Thyroid gland (tissue), 4 donors: ENCODE measurements around the gene NTRK2. TPM values are rescaled to one million over a fixed set of nuclear protein-coding genes. Genes with fewer than 3 reads are reported as not detected.

Source experiments
- DNase-seq, 2 donors: peaks; one replicate each; pipeline ENCODE4 v3.0.0-alpha.2; 2019
- H3K27ac ChIP-seq, 3 donors: fragments of 200-600 bp; sonication (generic); 1 replicate in 2 of 3; 2 replicates in 1 of 3; pipeline ENCODE4 v1.5.1; 2016 to 2019; ENCODE audit warnings: mild to moderate bottlenecking in 1 of 3, moderate library complexity in 1 of 3
- H3K27me3 ChIP-seq: fragments of 200-600 bp; sonication (generic); one replicate; pipeline ENCODE4 v1.5.1; 2019
- H3K36me3 ChIP-seq, 2 donors: fragments of 200-600 bp; sonication (generic); one replicate each; pipeline ENCODE4 v1.5.1; 2016 to 2019
- H3K4me1 ChIP-seq, 2 donors: fragments of 200-600 bp; sonication (generic); one replicate each; pipeline ENCODE4 v1.5.1; 2017 to 2019
- H3K4me3 ChIP-seq, 3 donors: fragments of 200-600 bp; sonication (generic); replicated peaks in 1 of 3; 1 replicate in 2 of 3; 2 replicates in 1 of 3; pipeline ENCODE4 v1.5.1; 2016; ENCODE audit warnings: mild to moderate bottlenecking in 1 of 3
- H3K9me3 ChIP-seq: fragments of 200-600 bp; sonication (generic); one replicate; pipeline ENCODE4 v1.5.1; 2017
- POLR2A ChIP-seq, 2 donors: fragments of 450-650 bp; IDR thresholded peaks; one replicate each; pipeline ENCODE4 v1.6.1; 2017; ENCODE audit warnings: antibody characterized with exemption in 2 of 2, mild to moderate bottlenecking in 2 of 2, moderate library complexity in 1 of 2
- WGBS, 2 donors: methylation state at CpG; one replicate each; pipeline ENCODE4 v1.1.5; 2017; 5-methylcytosine and 5-hydroxymethylcytosine counted together
- intact Hi-C: fragments of 100-400 bp; cut with DNase I; formaldehyde crosslinking; loops from one replicate; pipeline ENCODE4 v1.15.1; 2023
- total RNA-seq, 4 donors: library from RNA; depleted of rRNA; stranded (reverse); fragments of >200 nt; gene quantifications; one replicate each; pipeline ENCODE4 v1.2.3, GENCODE V29; 2016
- TF ChIP-seq, protein P1 (sequence below), 6 experiments: fragments of 200-600 bp in 3 of 6; fragments of 450-650 bp in 3 of 6; sonication (generic) in 3 of 6; IDR thresholded peaks; one replicate each; pipeline ENCODE4 v1.5.1; 2016 to 2019; ENCODE audit warnings: antibody characterized with exemption in 6 of 6, mild to moderate bottlenecking in 2 of 6, inconsistent platforms in 1 of 6, moderate library complexity in 1 of 6

NTRK2 gene
- total RNA-seq, 4 donors from 2014 or later = 92.0 to 186 (median 142) TPM

DNA sequence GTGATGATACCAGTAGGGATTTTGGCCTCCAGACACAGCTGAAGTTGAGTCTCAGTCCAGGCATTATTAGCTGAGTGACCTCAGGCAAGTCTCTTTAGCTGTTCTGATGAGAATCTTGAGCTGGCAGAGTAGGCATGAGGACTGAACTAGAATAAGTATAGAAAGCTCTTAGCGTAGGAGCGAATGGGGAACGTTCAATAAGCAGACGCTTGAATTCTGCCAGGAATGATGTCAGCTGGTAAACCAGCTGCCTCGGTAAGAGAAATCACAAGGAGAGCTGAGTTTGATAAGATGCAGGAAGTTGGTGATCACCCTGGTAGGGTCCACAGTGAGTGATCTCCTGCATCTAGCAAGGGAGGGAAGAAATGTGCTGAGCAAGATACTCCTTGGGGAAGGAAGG lies 280.4 kb downstream of the NTRK2 start:
- H3K27ac ChIP-seq = no peak overlapping the region
- no peak overlapping the region for H3K4me3 ChIP-seq
- peaks cover 0 to 19% of the 10 kb centered on the region in 2 donors for H3K4me1 ChIP-seq
- no peaks in the 10 kb centered on the region for H3K27me3 ChIP-seq
- DNase-seq = no peak
- no peaks in the 10 kb centered on the region for H3K36me3 ChIP-seq
- intact Hi-C loops = loop anchor here (5.0 to 10.0 kb wide), 2 partner anchors 165 to 283 kb away; partner anchors contain the start of gene NTRK2
- WGBS, 2 donors = 87 to 95% methylated on average over 5 of the region's 5 CpGs
- no peaks in the 10 kb centered on the region for H3K9me3 ChIP-seq
- TF ChIP-seq POLR2A (IDR thresholded peaks at IDR 0.05) = no peak
- TF ChIP-seq, protein P1, sequence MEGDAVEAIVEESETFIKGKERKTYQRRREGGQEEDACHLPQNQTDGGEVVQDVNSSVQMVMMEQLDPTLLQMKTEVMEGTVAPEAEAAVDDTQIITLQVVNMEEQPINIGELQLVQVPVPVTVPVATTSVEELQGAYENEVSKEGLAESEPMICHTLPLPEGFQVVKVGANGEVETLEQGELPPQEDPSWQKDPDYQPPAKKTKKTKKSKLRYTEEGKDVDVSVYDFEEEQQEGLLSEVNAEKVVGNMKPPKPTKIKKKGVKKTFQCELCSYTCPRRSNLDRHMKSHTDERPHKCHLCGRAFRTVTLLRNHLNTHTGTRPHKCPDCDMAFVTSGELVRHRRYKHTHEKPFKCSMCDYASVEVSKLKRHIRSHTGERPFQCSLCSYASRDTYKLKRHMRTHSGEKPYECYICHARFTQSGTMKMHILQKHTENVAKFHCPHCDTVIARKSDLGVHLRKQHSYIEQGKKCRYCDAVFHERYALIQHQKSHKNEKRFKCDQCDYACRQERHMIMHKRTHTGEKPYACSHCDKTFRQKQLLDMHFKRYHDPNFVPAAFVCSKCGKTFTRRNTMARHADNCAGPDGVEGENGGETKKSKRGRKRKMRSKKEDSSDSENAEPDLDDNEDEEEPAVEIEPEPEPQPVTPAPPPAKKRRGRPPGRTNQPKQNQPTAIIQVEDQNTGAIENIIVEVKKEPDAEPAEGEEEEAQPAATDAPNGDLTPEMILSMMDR (IDR thresholded peaks at IDR 0.05) = no peak

DNA sequence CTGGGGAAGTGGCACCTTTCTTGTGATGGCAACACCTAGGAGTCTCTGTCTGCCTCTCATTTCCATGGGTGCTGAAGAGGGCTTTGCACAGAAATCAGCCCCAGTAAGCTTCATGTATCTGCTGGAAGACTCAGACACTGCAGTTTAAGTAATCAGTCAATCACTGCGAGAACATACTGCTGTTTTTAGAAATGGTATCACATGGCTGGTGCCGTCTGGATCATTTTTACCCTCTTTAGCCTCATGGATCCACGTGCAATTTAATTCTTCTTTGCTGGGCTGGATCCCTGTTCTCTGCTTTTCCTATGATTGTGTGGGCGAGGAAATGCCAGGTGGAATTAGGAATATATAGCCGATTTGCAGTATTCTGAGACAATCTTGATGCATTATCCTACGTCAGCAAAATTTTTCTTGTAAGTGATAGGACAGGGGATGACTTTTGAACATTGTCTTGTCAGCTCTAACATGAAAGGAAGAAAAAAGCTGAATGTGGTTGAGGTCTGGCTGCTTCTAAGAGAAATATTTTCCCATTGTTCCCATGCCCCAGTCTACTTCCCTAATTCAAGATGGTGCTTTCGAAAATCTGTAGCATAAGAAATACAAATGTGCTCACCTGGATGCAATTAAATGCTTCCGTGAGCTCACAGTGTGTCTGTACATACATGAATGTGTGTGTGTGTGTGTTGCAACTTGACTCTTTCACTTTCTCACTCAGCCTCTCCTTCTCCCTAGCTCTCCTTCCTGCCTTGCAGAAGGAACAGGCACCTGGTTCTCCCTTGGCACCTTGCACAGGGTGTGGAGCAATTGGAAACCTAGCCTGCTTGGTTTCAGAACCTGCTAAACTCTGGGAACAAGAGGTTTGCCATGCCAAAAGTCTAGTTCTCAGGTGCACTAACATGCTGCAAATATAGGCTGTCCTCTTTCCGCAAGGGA lies 281.6 kb downstream of the NTRK2 start:
- WGBS, 2 donors = 92% methylated on average over 9 of the region's 9 CpGs
- H3K27ac ChIP-seq = no peak overlapping the region
- intact Hi-C loops = loop anchor here (10.0 kb wide), 1 partner anchor 166 kb away; no protein-coding TSS in a partner anchor
- H3K27me3 ChIP-seq = no peaks in the 10 kb centered on the region
- peaks cover 0 to 15% of the 10 kb centered on the region in 2 donors for H3K4me1 ChIP-seq
- no peak for DNase-seq
- H3K4me3 ChIP-seq = no peak overlapping the region
- no peaks in the 10 kb centered on the region for H3K9me3 ChIP-seq
- H3K36me3 ChIP-seq = no peaks in the 10 kb centered on the region
- TF ChIP-seq, protein P1 (IDR thresholded peaks at IDR 0.05) = no peak
- no peak for TF ChIP-seq POLR2A (IDR thresholded peaks at IDR 0.05)

DNA sequence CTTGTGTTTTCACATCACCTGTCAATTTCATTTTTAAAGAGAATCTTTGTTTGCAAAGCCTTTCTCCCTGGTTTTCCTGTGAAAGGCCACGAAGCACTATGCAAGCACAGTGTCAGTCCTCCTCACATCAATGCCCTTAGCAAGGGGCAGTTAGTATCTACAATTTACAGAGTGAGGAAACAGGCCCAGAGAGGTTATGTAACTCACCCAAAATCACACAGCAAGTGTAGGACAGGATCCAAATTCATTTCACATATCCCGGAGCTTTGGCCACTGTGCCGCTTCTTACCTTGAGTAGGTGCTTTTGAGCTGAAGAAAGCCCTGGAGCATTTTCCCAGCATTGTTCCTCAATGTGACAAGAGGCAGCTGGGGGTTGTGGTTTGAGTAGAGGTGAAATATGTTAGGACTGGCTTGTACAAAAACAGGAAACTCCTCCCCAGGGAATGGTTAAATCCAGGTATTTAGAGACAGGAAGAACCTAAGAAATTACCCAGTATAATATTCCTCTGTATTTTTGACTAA lies 283.8 kb downstream of the NTRK2 start:
- Histone ChIP-seq H3K4me3 (no peak overlapping the region), H3K27ac (no peak overlapping the region), H3K27me3 (no peaks in the 10 kb centered on the region), H3K36me3 (no peaks in the 10 kb centered on the region), H3K4me1 (peaks cover 0 to 5% of the 10 kb centered on the region in 2 donors), H3K9me3 (no peaks in the 10 kb centered on the region)
- intact Hi-C loops = loop anchor here (10.0 kb wide), 1 partner anchor 169 kb away; no protein-coding TSS in a partner anchor
- no peak for DNase-seq
- TF ChIP-seq, protein P1 (IDR thresholded peaks at IDR 0.05) = no peak
- no peak for TF ChIP-seq POLR2A (IDR thresholded peaks at IDR 0.05)
- 84 to 100% methylated on average over 3 of the region's 3 CpGs for WGBS, 2 donors

DNA sequence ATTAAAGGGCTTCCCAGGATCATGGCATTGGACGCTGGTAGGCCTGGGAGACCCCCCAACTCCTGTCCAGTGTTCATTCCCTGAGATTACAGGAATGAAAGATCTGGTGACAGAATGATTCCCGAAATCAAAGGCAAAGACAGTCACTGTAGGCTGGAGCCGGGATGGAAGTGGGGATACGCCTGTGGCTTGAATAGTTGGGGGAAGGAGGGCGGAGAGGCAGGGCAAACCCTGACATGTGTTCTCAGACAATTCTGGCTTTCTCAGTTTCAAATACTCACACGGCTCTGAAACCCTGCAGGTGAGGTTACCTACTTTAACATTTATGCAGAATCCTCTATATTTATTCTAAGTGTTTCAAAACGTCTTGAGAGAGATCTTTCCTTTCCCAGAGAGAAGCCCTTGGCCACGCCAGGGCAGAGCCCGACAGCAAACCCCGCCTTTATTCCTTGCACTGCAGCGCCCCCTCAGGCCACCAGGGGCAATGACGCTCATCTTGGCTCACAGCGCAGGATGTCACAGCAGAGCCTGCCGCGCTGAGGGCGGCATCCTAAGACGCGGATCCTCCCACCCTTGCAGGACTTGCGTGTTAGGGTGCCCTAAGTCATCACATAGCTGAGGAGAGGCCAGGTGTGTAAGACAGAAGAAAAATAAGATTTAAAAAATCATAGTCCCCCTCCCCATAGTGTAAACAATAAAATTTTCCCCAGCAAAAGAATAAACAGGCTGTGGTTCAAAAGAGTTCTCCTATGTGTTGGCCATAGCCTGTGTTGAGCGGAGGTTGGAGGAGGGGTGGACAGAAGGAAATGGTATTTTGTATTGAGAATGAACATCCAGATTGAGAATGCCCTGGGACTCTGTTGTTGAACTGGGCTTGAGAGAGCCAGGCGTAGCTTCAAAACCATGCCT lies 284.5 kb downstream of the NTRK2 start:
- peak; percentile 79 to 89 for DNase-seq

More for the DNA sequence above, 284.5 kb downstream of the NTRK2 start:
- Histone ChIP-seq H3K9me3 (no peaks in the 10 kb centered on the region), H3K4me1 (peaks cover 0 to 5% of the 10 kb centered on the region in 2 donors), H3K27ac (no peak overlapping the region), H3K27me3 (no peaks in the 10 kb centered on the region), H3K36me3 (no peaks in the 10 kb centered on the region), H3K4me3 (no peak overlapping the region)
- no peak for TF ChIP-seq POLR2A (IDR thresholded peaks at IDR 0.05)
- TF ChIP-seq, protein P1 (IDR thresholded peaks at IDR 0.05) = peak; percentile 88 to 96 (median 92)
- WGBS, 2 donors = 28% methylated on average over 21 of the region's 21 CpGs
- intact Hi-C loops = loop anchor here (10.0 kb wide), 1 partner anchor 169 kb away; no protein-coding TSS in a partner anchor
